HepG2 (cell line): ENCODE measurements around the gene DNAJB8. TPM values are rescaled to one million over a fixed set of nuclear protein-coding genes. Genes with fewer than 3 reads are reported as not detected.

Experiments
- DBP ChIP-seq: sonication (generic); formaldehyde crosslinking; IDR thresholded peaks from 2 replicates; pipeline ENCODE4 v1.4.0; 2020; ENCODE audit warnings: missing genetic modification reagents; ENCODE audit errors: not compliant biosample characterization
- MIXL1 ChIP-seq: IDR thresholded peaks from 2 replicates; pipeline ENCODE4 v1.6.1; 2016
- PRDM15 ChIP-seq: sonication (generic); formaldehyde crosslinking; IDR thresholded peaks from 2 replicates; pipeline ENCODE4 v1.4.0; 2020; ENCODE audit warnings: missing genetic modification reagents
- SIX1 ChIP-seq: sonication (generic); formaldehyde crosslinking; IDR thresholded peaks from 2 replicates; pipeline ENCODE4 v1.4.0; 2020; ENCODE audit warnings: missing genetic modification reagents, borderline replicate concordance
- TAF15 ChIP-seq: fragments of 200-400 bp; formaldehyde crosslinking; IDR thresholded peaks from one replicate; pipeline ENCODE4 v1.6.1; 2018; ENCODE audit warnings: mild to moderate bottlenecking, low read depth, low read length; ENCODE audit not compliant: poor library complexity, severe bottlenecking
- TBX2 ChIP-seq: sonication (generic); formaldehyde crosslinking; IDR thresholded peaks from 2 replicates; pipeline ENCODE4 v1.5.0; 2020; ENCODE audit warnings: missing genetic modification reagents, mild to moderate bottlenecking, borderline replicate concordance
- ZBTB25 ChIP-seq: IDR thresholded peaks from 2 replicates; pipeline ENCODE4 v1.6.1; 2018; ENCODE audit warnings: missing genetic modification reagents
- ZNF10 ChIP-seq: sonication (generic); formaldehyde crosslinking; IDR thresholded peaks from 2 replicates; pipeline ENCODE4 v1.4.0; 2020; ENCODE audit warnings: mild to moderate bottlenecking, low read depth, missing genetic modification reagents, borderline replicate concordance
- ZNF263 ChIP-seq: sonication (generic); formaldehyde crosslinking; IDR thresholded peaks from 2 replicates; pipeline ENCODE4 v1.4.0; 2020; ENCODE audit warnings: missing genetic modification reagents
- polyA plus RNA-seq, 8 experiments: library from polyadenylated mRNA; depleted of rRNA in 3 of 8; stranded (reverse) in 7 of 8; unstranded in 1 of 8; fragments of >200 nt; fragmentation: Illumina TruSeq in 4 of 8; extraction: Trizol in 4 of 8; gene quantifications; 2 replicates each; pipeline versions ENCODE4 v1.2.1 to v1.2.3, GENCODE V29; 2011 to 2016; ENCODE audit warnings: low read depth in 4 of 8, missing spikeins in 1 of 8, mixed read lengths in 1 of 8; ENCODE audit not compliant: insufficient read depth in 1 of 8
- total RNA-seq, 5 experiments: library from RNA; depleted of rRNA; stranded (reverse); fragments of >200 nt; fragmentation: Illumina TruSeq; extraction: Trizol; gene quantifications; 2 replicates each; pipeline ENCODE4 v1.2.3, GENCODE V29; 2016; ENCODE audit warnings: low read depth in 1 of 5

The DNAJB8 gene
- total and polyA plus RNA-seq, 2 of the 13 experiments (the other 11 are each of a cell fraction or from before 2014, with no cell fraction given) = not detected

GRCh38 chr3:128484404-128485281, 18.0 kb upstream of the DNAJB8 start (continued):
- no peak for TF ChIP-seq TAF15
- no peak for TF ChIP-seq MIXL1
- TF ChIP-seq SIX1 (CRISPR knock-in tag) = no peak
- no peak for TF ChIP-seq ZNF263
- no peak for TF ChIP-seq ZBTB25 (CRISPR knock-in tag)
- TF ChIP-seq DBP (CRISPR knock-in tag) = no peak
- no peak for TF ChIP-seq PRDM15 (CRISPR knock-in tag)
- no peak for TF ChIP-seq TBX2 (CRISPR knock-in tag)
- TF ChIP-seq ZNF10 = no peak
